ENCODE data around the gene RAB23.

RAB23 gene

DNA sequence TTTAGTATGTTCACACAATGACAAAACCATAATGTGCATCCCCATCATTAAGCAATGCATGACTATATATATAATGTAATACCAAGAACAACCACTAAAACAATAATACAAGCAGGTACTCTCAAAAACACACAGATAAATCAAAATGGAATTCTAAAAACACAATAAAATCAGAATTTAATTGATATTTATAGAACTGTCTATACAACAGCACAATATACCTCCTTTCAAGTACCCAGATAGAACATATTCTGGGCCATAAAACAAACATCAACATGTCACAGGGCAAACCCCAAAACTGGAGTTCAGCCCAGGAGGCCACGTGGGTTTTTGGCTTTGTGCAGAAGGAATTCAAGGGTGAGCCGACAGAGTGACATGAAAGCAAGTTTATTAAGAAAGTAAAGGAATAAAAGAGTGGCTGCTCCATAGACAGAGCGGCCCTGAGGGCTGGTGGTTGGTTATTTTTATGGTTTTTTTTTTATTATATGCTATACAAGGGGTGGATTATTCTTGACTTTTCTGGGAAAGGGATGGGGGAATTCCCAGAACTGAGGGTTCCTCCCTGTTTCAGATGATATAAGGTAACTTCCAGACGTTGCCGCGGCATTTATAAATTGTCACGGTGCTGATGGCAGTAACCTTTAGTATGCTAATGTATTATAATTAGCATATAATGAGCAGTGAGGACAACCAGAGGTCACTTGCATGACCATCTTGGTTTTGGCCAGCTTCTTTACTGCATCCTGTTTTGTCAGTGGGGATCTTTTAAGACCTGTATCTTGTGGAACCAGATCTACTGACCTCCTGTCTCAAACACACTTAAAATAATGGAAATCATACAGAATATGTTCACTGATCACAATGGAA, 5.6 kb downstream of the RAB23 start:
- Histone ChIP-seq H3K9me3 (ENCODE audit: insufficient read depth, low read length) (no peaks in the 10 kb centered on the region), H3F3A (ENCODE audit: insufficient read depth) (0 out of 2 replicates have a peak, but pooled peaks cover 8% of the 10 kb centered on the region), H3K27ac (ENCODE audit: low read depth, low read length) (no peak overlapping the region), H2AFZ (ENCODE audit: low read depth, low read length, severe bottlenecking) (no peak overlapping the region), H3K79me2 (ENCODE audit: insufficient read depth, low read length) (peaks cover 99% of the 10 kb centered on the region), H3K4me2 (ENCODE audit: low read depth, low read length, poor library complexity, severe bottlenecking) (no peak overlapping the region), H3K9ac (ENCODE audit: low read length) (no peak overlapping the region), H3K9me2 (replicated peaks; ENCODE audit: insufficient read depth, low read length) (no peaks in the 10 kb centered on the region), H3K36me3 (ENCODE audit: low read length) (peaks cover 4% of the 10 kb centered on the region), H4K20me1 (ENCODE audit: low read depth, low read length) (peaks cover 38% of the 10 kb centered on the region), H3K4me3 (ENCODE audit: insufficient read depth, low read length, poor library complexity, severe bottlenecking) (no peak overlapping the region), H3K27me3 (ENCODE audit: low read length) (no peaks in the 10 kb centered on the region)
- TF ChIP-seq, protein P1, sequence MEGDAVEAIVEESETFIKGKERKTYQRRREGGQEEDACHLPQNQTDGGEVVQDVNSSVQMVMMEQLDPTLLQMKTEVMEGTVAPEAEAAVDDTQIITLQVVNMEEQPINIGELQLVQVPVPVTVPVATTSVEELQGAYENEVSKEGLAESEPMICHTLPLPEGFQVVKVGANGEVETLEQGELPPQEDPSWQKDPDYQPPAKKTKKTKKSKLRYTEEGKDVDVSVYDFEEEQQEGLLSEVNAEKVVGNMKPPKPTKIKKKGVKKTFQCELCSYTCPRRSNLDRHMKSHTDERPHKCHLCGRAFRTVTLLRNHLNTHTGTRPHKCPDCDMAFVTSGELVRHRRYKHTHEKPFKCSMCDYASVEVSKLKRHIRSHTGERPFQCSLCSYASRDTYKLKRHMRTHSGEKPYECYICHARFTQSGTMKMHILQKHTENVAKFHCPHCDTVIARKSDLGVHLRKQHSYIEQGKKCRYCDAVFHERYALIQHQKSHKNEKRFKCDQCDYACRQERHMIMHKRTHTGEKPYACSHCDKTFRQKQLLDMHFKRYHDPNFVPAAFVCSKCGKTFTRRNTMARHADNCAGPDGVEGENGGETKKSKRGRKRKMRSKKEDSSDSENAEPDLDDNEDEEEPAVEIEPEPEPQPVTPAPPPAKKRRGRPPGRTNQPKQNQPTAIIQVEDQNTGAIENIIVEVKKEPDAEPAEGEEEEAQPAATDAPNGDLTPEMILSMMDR (IDR thresholded peaks at IDR 0.05; ENCODE audit: insufficient read depth, low read length, poor library complexity, severe bottlenecking): no peak
- TF ChIP-seq EZH2phosphoT487 (conservative IDR thresholded peaks at IDR 0.05; ENCODE audit: low read length): no peak

DNA sequence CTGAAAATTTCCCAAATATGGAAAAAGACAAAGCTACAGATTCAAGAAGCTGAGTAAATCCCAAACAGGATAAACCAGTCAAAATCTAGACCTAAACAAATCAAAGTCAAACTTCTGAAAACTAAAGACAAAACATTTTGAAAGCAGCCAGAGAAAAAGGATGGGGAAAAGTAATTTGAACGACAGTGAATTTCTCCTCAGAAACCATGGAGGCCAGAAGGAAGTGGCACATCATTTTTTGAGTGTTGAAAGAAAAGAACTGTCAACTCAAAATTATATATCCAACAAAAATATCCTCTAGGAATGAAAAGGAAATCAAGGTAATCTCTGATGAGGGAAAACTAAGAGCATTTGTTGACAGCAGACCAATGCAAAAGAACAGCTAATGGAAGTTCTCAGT, 6.8 kb downstream of the RAB23 start:
- Histone ChIP-seq H3F3A (ENCODE audit: insufficient read depth) (0 out of 2 replicates have a peak, but pooled peaks cover 8% of the 10 kb centered on the region), H3K27me3 (ENCODE audit: low read length) (no peaks in the 10 kb centered on the region), H3K9ac (ENCODE audit: low read length) (no peak overlapping the region), H3K9me2 (replicated peaks; ENCODE audit: insufficient read depth, low read length) (no peaks in the 10 kb centered on the region), H3K4me3 (ENCODE audit: insufficient read depth, low read length, poor library complexity, severe bottlenecking) (no peak overlapping the region), H2AFZ (ENCODE audit: low read depth, low read length, severe bottlenecking) (no peak overlapping the region), H3K36me3 (ENCODE audit: low read length) (peaks cover 1% of the 10 kb centered on the region), H3K9me3 (ENCODE audit: insufficient read depth, low read length) (no peaks in the 10 kb centered on the region), H4K20me1 (ENCODE audit: low read depth, low read length) (peaks cover 30% of the 10 kb centered on the region), H3K27ac (ENCODE audit: low read depth, low read length) (no peak overlapping the region), H3K79me2 (ENCODE audit: insufficient read depth, low read length) (peaks cover 97% of the 10 kb centered on the region), H3K4me2 (ENCODE audit: low read depth, low read length, poor library complexity, severe bottlenecking) (no peak overlapping the region)
- TF ChIP-seq, protein P1 (IDR thresholded peaks at IDR 0.05; ENCODE audit: insufficient read depth, low read length, poor library complexity, severe bottlenecking): no peak
- no peak for TF ChIP-seq EZH2phosphoT487 (conservative IDR thresholded peaks at IDR 0.05; ENCODE audit: low read length)

DNA sequence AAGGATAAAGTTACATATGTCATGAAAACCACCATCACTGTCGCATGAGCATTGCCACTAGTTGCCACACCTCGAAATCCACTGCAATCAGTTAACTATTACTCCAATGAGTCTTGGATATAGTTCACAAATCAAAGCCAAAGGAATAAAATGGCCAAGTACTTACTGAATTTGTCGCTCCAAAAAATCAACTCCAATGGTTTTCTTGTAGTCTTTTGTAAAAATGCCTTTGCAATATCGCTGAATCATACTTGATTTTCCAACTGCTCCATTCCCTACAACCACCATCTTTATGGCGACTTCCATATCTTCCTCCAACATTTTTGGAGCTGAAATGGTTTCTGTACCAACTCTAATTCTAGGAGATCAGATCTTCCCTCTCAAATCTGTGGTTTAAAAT, 12.0 kb downstream of the RAB23 start:
- TF ChIP-seq, protein P1 (IDR thresholded peaks at IDR 0.05; ENCODE audit: insufficient read depth, low read length, poor library complexity, severe bottlenecking): no peak
- TF ChIP-seq EZH2phosphoT487 (conservative IDR thresholded peaks at IDR 0.05; ENCODE audit: low read length): no peak
- Histone ChIP-seq H3K4me2 (ENCODE audit: low read depth, low read length, poor library complexity, severe bottlenecking) (no peak overlapping the region), H3K9me3 (ENCODE audit: insufficient read depth, low read length) (no peaks in the 10 kb centered on the region), H4K20me1 (ENCODE audit: low read depth, low read length) (peaks cover 6% of the 10 kb centered on the region), H3F3A (ENCODE audit: insufficient read depth) (peaks cover 4% of the 10 kb centered on the region; the same call in 1 of the 2 replicates), H3K4me3 (ENCODE audit: insufficient read depth, low read length, poor library complexity, severe bottlenecking) (no peak overlapping the region), H3K9ac (ENCODE audit: low read length) (no peak overlapping the region), H3K79me2 (ENCODE audit: insufficient read depth, low read length) (peaks cover 55% of the 10 kb centered on the region), H3K27ac (ENCODE audit: low read depth, low read length) (no peak overlapping the region), H3K36me3 (ENCODE audit: low read length) (peaks cover 3% of the 10 kb centered on the region; the same call in 1 of the 2 replicates), H3K27me3 (ENCODE audit: low read length) (no peaks in the 10 kb centered on the region), H3K9me2 (replicated peaks; ENCODE audit: insufficient read depth, low read length) (no peaks in the 10 kb centered on the region), H2AFZ (ENCODE audit: low read depth, low read length, severe bottlenecking) (no peak overlapping the region)
